Measurements from ENCODE around the gene GID4. TPM values are rescaled to one million over a fixed set of nuclear protein-coding genes. Genes with fewer than 3 reads are reported as not detected.

GID4 gene
- total RNA-seq, 1 experiment from 2014 or later: 11.1 TPM

- Histone ChIP-seq H3K27me3 (ENCODE audit: control insufficient read depth, insufficient read depth, low read length) (no peaks in the 10 kb centered on the region; the same call in 1 of the 2 replicates), H3K36me3 (replicated peaks; ENCODE audit: control insufficient read depth, insufficient read depth, low read length) (no peaks in the 10 kb centered on the region), H3K4me3 (ENCODE audit: insufficient read depth, low read depth, low read length) (peak overlapping the region; percentile 19)
- peak; percentile 93 for DNase-seq
Measured at GRCh38 chr17:18006495-18007239, 32.5 kb upstream of the GID4 start.

GRCh38 chr17:18008496-18009268 lies 30.5 kb upstream of the GID4 start:
- Histone ChIP-seq H3K4me3 (ENCODE audit: insufficient read depth, low read depth, low read length) (no peak overlapping the region), H3K36me3 (replicated peaks; ENCODE audit: control insufficient read depth, insufficient read depth, low read length) (no peaks in the 10 kb centered on the region), H3K27me3 (ENCODE audit: control insufficient read depth, insufficient read depth, low read length) (no peaks in the 10 kb centered on the region; the same call in 1 of the 2 replicates)
- no peak for DNase-seq

- DNase-seq: no peak
- no peak overlapping the region for H3K4me3 ChIP-seq (ENCODE audit: insufficient read depth, low read depth, low read length)
- H3K36me3 ChIP-seq (replicated peaks; ENCODE audit: control insufficient read depth, insufficient read depth, low read length): no peaks in the 10 kb centered on the region
- no peaks in the 10 kb centered on the region; the same call in 1 of the 2 replicates for H3K27me3 ChIP-seq (ENCODE audit: control insufficient read depth, insufficient read depth, low read length)
Measured at GRCh38 chr17:18009609-18010420, 29.4 kb upstream of the GID4 start.

- H3K27me3 ChIP-seq (ENCODE audit: control insufficient read depth, insufficient read depth, low read length): no peaks in the 10 kb centered on the region; the same call in 1 of the 2 replicates
- no peak for DNase-seq
- no peak overlapping the region for H3K4me3 ChIP-seq (ENCODE audit: insufficient read depth, low read depth, low read length)
- no peaks in the 10 kb centered on the region for H3K36me3 ChIP-seq (replicated peaks; ENCODE audit: control insufficient read depth, insufficient read depth, low read length)
Measured at GRCh38 chr17:18011286-18011685, 27.9 kb upstream of the GID4 start.

- H3K4me3 ChIP-seq (ENCODE audit: insufficient read depth, low read depth, low read length): no peak overlapping the region
- no peak for DNase-seq
- no peaks in the 10 kb centered on the region for H3K27me3 ChIP-seq (ENCODE audit: control insufficient read depth, insufficient read depth, low read length)
- no peaks in the 10 kb centered on the region for H3K36me3 ChIP-seq (replicated peaks; ENCODE audit: control insufficient read depth, insufficient read depth, low read length)
Measured at GRCh38 chr17:18014006-18014405, 25.2 kb upstream of the GID4 start.

GRCh38 chr17:18015593-18015992 lies 23.6 kb upstream of the GID4 start:
- no peak overlapping the region for H3K4me3 ChIP-seq (ENCODE audit: insufficient read depth, low read depth, low read length)
- DNase-seq: no peak

GRCh38 chr17:18016426-18016825 lies 22.8 kb upstream of the GID4 start:
- Histone ChIP-seq H3K27me3 (ENCODE audit: control insufficient read depth, insufficient read depth, low read length) (no peaks in the 10 kb centered on the region), H3K36me3 (replicated peaks; ENCODE audit: control insufficient read depth, insufficient read depth, low read length) (no peaks in the 10 kb centered on the region; the same call in none of the 2 replicates), H3K4me3 (ENCODE audit: insufficient read depth, low read depth, low read length) (no peak overlapping the region)
- DNase-seq: no peak

More at GRCh38 chr17:18015593-18015992, 23.6 kb upstream of the GID4 start:
- Histone ChIP-seq H3K27me3 (ENCODE audit: control insufficient read depth, insufficient read depth, low read length) (no peaks in the 10 kb centered on the region), H3K36me3 (replicated peaks; ENCODE audit: control insufficient read depth, insufficient read depth, low read length) (no peaks in the 10 kb centered on the region)

GRCh38 chr17:18017958-18018357 lies 21.2 kb upstream of the GID4 start:
- no peak overlapping the region for H3K4me3 ChIP-seq (ENCODE audit: insufficient read depth, low read depth, low read length)
- no peak for DNase-seq
- H3K36me3 ChIP-seq (replicated peaks; ENCODE audit: control insufficient read depth, insufficient read depth, low read length): peaks cover 2% of the 10 kb centered on the region
- H3K27me3 ChIP-seq (ENCODE audit: control insufficient read depth, insufficient read depth, low read length): no peaks in the 10 kb centered on the region

GRCh38 chr17:18018411-18018921 lies 20.7 kb upstream of the GID4 start:
- no peak overlapping the region for H3K4me3 ChIP-seq (ENCODE audit: insufficient read depth, low read depth, low read length)
- no peak for DNase-seq
- H3K36me3 ChIP-seq (replicated peaks; ENCODE audit: control insufficient read depth, insufficient read depth, low read length): peaks cover 2% of the 10 kb centered on the region
- H3K27me3 ChIP-seq (ENCODE audit: control insufficient read depth, insufficient read depth, low read length): no peaks in the 10 kb centered on the region

- Histone ChIP-seq H3K4me3 (ENCODE audit: insufficient read depth, low read depth, low read length) (no peak overlapping the region), H3K36me3 (replicated peaks; ENCODE audit: control insufficient read depth, insufficient read depth, low read length) (peaks cover 2% of the 10 kb centered on the region), H3K27me3 (ENCODE audit: control insufficient read depth, insufficient read depth, low read length) (no peaks in the 10 kb centered on the region)
- DNase-seq: no peak
Measured at GRCh38 chr17:18019838-18020154, 19.4 kb upstream of the GID4 start.

GRCh38 chr17:18020971-18021370 lies 18.2 kb upstream of the GID4 start:
- Histone ChIP-seq H3K4me3 (ENCODE audit: insufficient read depth, low read depth, low read length) (no peak overlapping the region), H3K36me3 (replicated peaks; ENCODE audit: control insufficient read depth, insufficient read depth, low read length) (peaks cover 2% of the 10 kb centered on the region), H3K27me3 (ENCODE audit: control insufficient read depth, insufficient read depth, low read length) (no peaks in the 10 kb centered on the region)
- no peak for DNase-seq

- Histone ChIP-seq H3K4me3 (ENCODE audit: insufficient read depth, low read depth, low read length) (no peak overlapping the region), H3K36me3 (replicated peaks; ENCODE audit: control insufficient read depth, insufficient read depth, low read length) (peaks cover 4% of the 10 kb centered on the region), H3K27me3 (ENCODE audit: control insufficient read depth, insufficient read depth, low read length) (no peaks in the 10 kb centered on the region)
- DNase-seq: no peak
Measured at GRCh38 chr17:18021372-18021771, 17.8 kb upstream of the GID4 start.

GRCh38 chr17:18025241-18025944 lies 13.8 kb upstream of the GID4 start:
- no peaks in the 10 kb centered on the region for H3K27me3 ChIP-seq (ENCODE audit: control insufficient read depth, insufficient read depth, low read length)
- no peak overlapping the region for H3K4me3 ChIP-seq (ENCODE audit: insufficient read depth, low read depth, low read length)
- peaks cover 4% of the 10 kb centered on the region for H3K36me3 ChIP-seq (replicated peaks; ENCODE audit: control insufficient read depth, insufficient read depth, low read length)
- no peak for DNase-seq

Measured in H7 (cell line).